GM18526 (cell line): Measurements from ENCODE around the gene MAPK1.

Experiments used
- POLR2A ChIP-seq: IDR thresholded peaks from 3 replicates; pipeline ENCODE4 v1.6.1; 2011; ENCODE audit not compliant: insufficient read length; ENCODE audit errors: extremely low read depth

Gene MAPK1

GRCh38 chr22:21719024-21719423 is 148.4 kb downstream of the MAPK1 start:
- no peak for TF ChIP-seq POLR2A

- TF ChIP-seq POLR2A: no peak
These were observed 148.9 kb downstream of the MAPK1 start for GRCh38 chr22:21718499-21718898.

GRCh38 chr22:21714786-21715185 is 152.7 kb downstream of the MAPK1 start:
- TF ChIP-seq POLR2A: no peak

- no peak for TF ChIP-seq POLR2A
These were observed 153.2 kb downstream of the MAPK1 start for GRCh38 chr22:21714059-21714770.

- no peak for TF ChIP-seq POLR2A
These were observed 153.9 kb downstream of the MAPK1 start for GRCh38 chr22:21713428-21714058.

- TF ChIP-seq POLR2A: no peak
These were observed 154.6 kb downstream of the MAPK1 start for GRCh38 chr22:21712751-21713427.

- no peak for TF ChIP-seq POLR2A
These were observed 155.6 kb downstream of the MAPK1 start for GRCh38 chr22:21711851-21712250.

- no peak for TF ChIP-seq POLR2A
These were observed 157.3 kb downstream of the MAPK1 start for GRCh38 chr22:21710156-21710555.

- TF ChIP-seq POLR2A: no peak
These were observed 157.8 kb downstream of the MAPK1 start for GRCh38 chr22:21709688-21710087.

- TF ChIP-seq POLR2A: no peak
These were observed 158.5 kb downstream of the MAPK1 start for GRCh38 chr22:21708960-21709359.

GRCh38 chr22:21707677-21708076 is 159.8 kb downstream of the MAPK1 start:
- TF ChIP-seq POLR2A: no peak
